Esophagus squamous epithelium (tissue), 5 donors: Measurements from ENCODE around the gene AUTS2. TPM values are rescaled to one million over a fixed set of nuclear protein-coding genes. Genes with fewer than 3 reads are reported as not detected.

Source experiments
- DNase-seq: peaks from one replicate; lab custom pipeline; 2025; lab: John Stamatoyannopoulos, UW
- H3K27ac ChIP-seq, 4 donors: fragments of 200-600 bp; sonication (generic); one replicate each; pipeline ENCODE4 v1.5.1; 2016 to 2019; ENCODE audit warnings: mild to moderate bottlenecking in 1 of 4
- H3K27me3 ChIP-seq, 4 donors: fragments of 200-600 bp; sonication (generic); 1 replicate in 3 of 4; 2 replicates in 1 of 4; pipeline versions ENCODE4 v1.5.1 to v1.6.0; 2017 to 2021; ENCODE audit warnings: antibody characterized with exemption in 1 of 4
- H3K36me3 ChIP-seq, 3 donors: fragments of 200-600 bp; sonication (generic); one replicate each; pipeline ENCODE4 v1.5.1; 2016 to 2019
- H3K4me1 ChIP-seq, 3 donors: fragments of 200-600 bp; sonication (generic); one replicate each; pipeline ENCODE4 v1.5.1; 2017 to 2019
- H3K4me3 ChIP-seq, 4 donors: fragments of 200-600 bp; sonication (generic); 1 replicate in 3 of 4; 2 replicates in 1 of 4; pipeline ENCODE4 v1.5.1; 2016 to 2019; ENCODE audit warnings: mild to moderate bottlenecking in 2 of 4, moderate library complexity in 1 of 4
- H3K9me3 ChIP-seq, 3 donors: fragments of 200-600 bp; sonication (generic); one replicate each; pipeline ENCODE4 v1.5.1; 2016 to 2019
- CTCF ChIP-seq, 6 experiments: fragments of 450-650 bp in 4 of 6; fragments of 200-600 bp in 2 of 6; sonication (generic) in 2 of 6; IDR thresholded peaks; one replicate each; pipeline ENCODE4 v1.5.1; 2016 to 2019; ENCODE audit warnings: antibody characterized with exemption in 6 of 6, mild to moderate bottlenecking in 4 of 6, moderate library complexity in 4 of 6
- POLR2A ChIP-seq, 4 donors: fragments of 450-650 bp; IDR thresholded peaks; one replicate each; pipeline ENCODE4 v1.6.1; 2017; ENCODE audit warnings: antibody characterized with exemption in 4 of 4, mild to moderate bottlenecking in 4 of 4, moderate library complexity in 3 of 4
- WGBS, 2 donors: methylation state at CpG; one replicate each; pipeline ENCODE4 v1.1.5; 2018; 5-methylcytosine and 5-hydroxymethylcytosine counted together
- intact Hi-C: fragments of 100-400 bp; cut with DNase I; formaldehyde crosslinking; loops from one replicate; pipeline ENCODE4 v1.15.0; 2022
- total RNA-seq, 4 donors: library from RNA; depleted of rRNA; stranded (reverse); fragments of >200 nt; gene quantifications; one replicate each; pipeline ENCODE4 v1.1.0, GENCODE V29; 2016
- donor health status: DM: yes; HTN: yes; CAD: no.

AUTS2 gene
- total RNA-seq, 4 donors from 2014 or later, result 9.5 to 36.2 (median 23.0) TPM

GRCh38 chr7:69836702-69837101 lies 238.4 kb downstream of the AUTS2 start:
- WGBS, 2 donors, result 87 to 93% methylated on average over 7 of the region's 7 CpGs
- Histone ChIP-seq H3K4me3 (no peak overlapping the region), H3K27me3 (peaks cover 0 to 44% (median 0%) of the 10 kb centered on the region in 4 donors), H3K27ac (no peak overlapping the region), H3K36me3 (no peaks in the 10 kb centered on the region), H3K4me1 (no peaks in the 10 kb centered on the region), H3K9me3 (no peaks in the 10 kb centered on the region)
- intact Hi-C loops, result no loop called here
- DNase-seq, result no peak
- no peak for TF ChIP-seq POLR2A (IDR thresholded peaks at IDR 0.05)
- TF ChIP-seq CTCF (IDR thresholded peaks at IDR 0.05), result no peak

GRCh38 chr7:69837387-69838068 lies 239.3 kb downstream of the AUTS2 start:
- Histone ChIP-seq H3K4me3 (no peak overlapping the region), H3K27me3 (peaks cover 0 to 40% (median 0%) of the 10 kb centered on the region in 4 donors), H3K4me1 (no peaks in the 10 kb centered on the region), H3K9me3 (no peaks in the 10 kb centered on the region), H3K27ac (no peak overlapping the region), H3K36me3 (no peaks in the 10 kb centered on the region)
- 73 to 82% methylated on average over 6 of the region's 6 CpGs for WGBS, 2 donors
- intact Hi-C loops, result no loop called here
- no peak for DNase-seq
- TF ChIP-seq POLR2A (IDR thresholded peaks at IDR 0.05) (no peak), CTCF (IDR thresholded peaks at IDR 0.05) (no peak)

GRCh38 chr7:69839782-69840181 lies 241.5 kb downstream of the AUTS2 start:
- DNase-seq, result no peak
- intact Hi-C loops, result no loop called here
- Histone ChIP-seq H3K36me3 (no peaks in the 10 kb centered on the region), H3K27me3 (peaks cover 0 to 47% (median 0%) of the 10 kb centered on the region in 4 donors), H3K4me3 (no peak overlapping the region), H3K9me3 (no peaks in the 10 kb centered on the region), H3K4me1 (no peaks in the 10 kb centered on the region), H3K27ac (no peak overlapping the region)
- 77 to 93% methylated on average over 2 of the region's 2 CpGs for WGBS, 2 donors
- no peak for TF ChIP-seq CTCF (IDR thresholded peaks at IDR 0.05)

- intact Hi-C loops, result no loop called here
- no peak for DNase-seq
These were observed 242.0 kb downstream of the AUTS2 start for GRCh38 chr7:69840248-69840647.

More at GRCh38 chr7:69840248-69840647, 242.0 kb downstream of the AUTS2 start:
- H3K36me3 ChIP-seq, result no peaks in the 10 kb centered on the region
- 78 to 87% methylated on average over 3 of the region's 3 CpGs for WGBS, 2 donors
- H3K9me3 ChIP-seq, result no peaks in the 10 kb centered on the region
- peaks cover 0 to 52% (median 0%) of the 10 kb centered on the region in 4 donors for H3K27me3 ChIP-seq
- no peak overlapping the region for H3K27ac ChIP-seq
- no peak overlapping the region for H3K4me3 ChIP-seq
- H3K4me1 ChIP-seq, result no peaks in the 10 kb centered on the region
- TF ChIP-seq POLR2A (IDR thresholded peaks at IDR 0.05) (no peak), CTCF (IDR thresholded peaks at IDR 0.05) (no peak)
